GM18873 (cell line): Measurements from ENCODE around the gene RAC3.

ENCODE experiments used
- ATAC-seq: cut with Tn5 transposase; IDR thresholded peaks from one replicate; pipeline ENCODE4 v1.9.1; 2021; ENCODE audit warnings: mild to moderate bottlenecking, moderate library complexity, moderate number of reproducible peaks; ENCODE audit not compliant: unreplicated experiment, low FRiP score

Gene RAC3

GRCh38 chr17:81998691-81999438 is 32.6 kb upstream of the RAC3 start:
- ATAC-seq: no peak

GRCh38 chr17:81999587-81999975 is 31.9 kb upstream of the RAC3 start:
- no peak for ATAC-seq

GRCh38 chr17:81999976-82000802 is 31.3 kb upstream of the RAC3 start:
- ATAC-seq: no peak

- no peak for ATAC-seq
Measured at GRCh38 chr17:82000803-82001570, 30.5 kb upstream of the RAC3 start.

GRCh38 chr17:82001571-82002056 is 29.9 kb upstream of the RAC3 start:
- ATAC-seq: no peak

- ATAC-seq: no peak
Measured at GRCh38 chr17:82003411-82004381, 27.8 kb upstream of the RAC3 start.

GRCh38 chr17:82004517-82005455 is 26.7 kb upstream of the RAC3 start:
- ATAC-seq: no peak

GRCh38 chr17:82005701-82006348 is 25.7 kb upstream of the RAC3 start:
- no peak for ATAC-seq

- ATAC-seq: no peak
Measured at GRCh38 chr17:82006468-82007227, 24.8 kb upstream of the RAC3 start.

- no peak for ATAC-seq
Measured at GRCh38 chr17:82007228-82007494, 24.3 kb upstream of the RAC3 start.

GRCh38 chr17:82007495-82008257 is 23.8 kb upstream of the RAC3 start:
- ATAC-seq: no peak

GRCh38 chr17:82008258-82008940 is 23.1 kb upstream of the RAC3 start:
- no peak for ATAC-seq

- no peak for ATAC-seq
Measured at GRCh38 chr17:82008941-82009405, 22.5 kb upstream of the RAC3 start.

GRCh38 chr17:82009413-82009812 is 22.1 kb upstream of the RAC3 start:
- ATAC-seq: no peak

GRCh38 chr17:82010575-82011525 is 20.6 kb upstream of the RAC3 start:
- ATAC-seq: no peak
